G401.6 (cell line): ENCODE measurements around the gene RXRB.

Experiments
- FAIRE-seq: peaks from 2 replicates; lab custom pipeline; 2012; peaks lifted over from hg19 to GRCh38; lab: Jason Lieb, UNC

The RXRB gene

DNA sequence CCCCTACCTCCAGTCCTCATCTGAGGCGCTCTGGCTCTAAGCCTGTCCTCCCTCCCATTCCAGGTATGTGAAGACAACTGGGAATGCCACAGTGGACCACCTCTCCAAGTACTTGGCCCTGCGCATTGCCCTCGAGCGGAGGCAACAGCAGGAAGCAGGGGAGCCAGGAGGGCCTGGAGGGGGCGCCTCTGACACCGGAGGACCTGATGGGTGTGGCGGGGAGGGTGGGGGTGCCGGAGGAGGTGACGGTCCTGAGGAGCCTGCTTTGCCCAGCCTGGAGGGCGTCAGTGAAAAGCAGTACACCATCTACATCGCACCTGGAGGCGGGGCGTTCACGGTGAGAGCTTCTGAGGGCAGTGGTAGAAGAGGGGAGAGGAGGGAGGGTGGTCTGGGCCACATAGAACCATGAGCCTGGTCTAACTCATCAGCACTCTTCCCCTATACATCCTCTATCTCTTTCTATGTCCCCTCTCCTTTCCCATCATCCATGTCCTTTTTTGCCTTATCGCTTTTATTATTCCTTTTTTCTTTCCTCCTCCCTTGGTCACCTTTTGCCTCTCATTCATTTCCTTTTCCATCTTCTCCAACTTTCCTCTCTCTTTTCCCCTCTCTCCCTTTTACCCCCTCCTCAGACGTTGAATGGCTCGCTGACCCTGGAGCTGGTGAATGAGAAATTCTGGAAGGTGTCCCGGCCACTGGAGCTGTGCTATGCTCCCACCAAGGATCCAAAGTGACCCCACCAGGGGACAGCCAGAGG, 11.4 kb upstream of the RXRB start:
- no peak for FAIRE-seq

DNA sequence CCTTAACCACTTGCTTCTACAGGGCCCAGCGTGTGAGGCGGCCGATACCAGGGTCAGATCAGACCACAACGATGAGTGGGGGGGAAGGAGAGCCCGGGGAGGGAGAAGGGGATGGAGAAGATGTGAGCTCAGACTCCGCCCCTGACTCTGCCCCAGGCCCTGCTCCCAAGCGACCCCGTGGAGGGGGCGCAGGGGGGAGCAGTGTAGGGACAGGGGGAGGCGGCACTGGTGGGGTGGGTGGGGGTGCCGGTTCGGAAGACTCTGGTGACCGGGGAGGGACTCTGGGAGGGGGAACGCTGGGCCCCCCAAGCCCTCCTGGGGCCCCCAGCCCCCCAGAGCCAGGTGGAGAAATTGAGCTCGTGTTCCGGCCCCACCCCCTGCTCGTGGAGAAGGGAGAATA, 10.7 kb upstream of the RXRB start:
- no peak for FAIRE-seq

DNA sequence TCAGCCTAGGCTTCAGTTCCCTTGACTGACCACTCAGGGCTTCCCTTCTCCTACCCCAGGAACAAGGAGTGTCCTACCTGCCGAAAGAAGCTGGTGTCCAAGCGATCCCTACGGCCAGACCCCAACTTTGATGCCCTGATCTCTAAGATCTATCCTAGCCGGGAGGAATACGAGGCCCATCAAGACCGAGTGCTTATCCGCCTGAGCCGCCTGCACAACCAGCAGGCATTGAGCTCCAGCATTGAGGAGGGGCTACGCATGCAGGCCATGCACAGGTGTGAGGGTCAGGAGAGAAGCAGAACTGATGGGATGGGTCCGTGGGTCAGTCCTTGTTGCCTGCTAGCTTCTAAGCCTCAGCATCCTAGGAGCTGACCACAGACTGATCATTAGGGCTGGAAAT, 9.4 kb upstream of the RXRB start:
- no peak for FAIRE-seq

DNA sequence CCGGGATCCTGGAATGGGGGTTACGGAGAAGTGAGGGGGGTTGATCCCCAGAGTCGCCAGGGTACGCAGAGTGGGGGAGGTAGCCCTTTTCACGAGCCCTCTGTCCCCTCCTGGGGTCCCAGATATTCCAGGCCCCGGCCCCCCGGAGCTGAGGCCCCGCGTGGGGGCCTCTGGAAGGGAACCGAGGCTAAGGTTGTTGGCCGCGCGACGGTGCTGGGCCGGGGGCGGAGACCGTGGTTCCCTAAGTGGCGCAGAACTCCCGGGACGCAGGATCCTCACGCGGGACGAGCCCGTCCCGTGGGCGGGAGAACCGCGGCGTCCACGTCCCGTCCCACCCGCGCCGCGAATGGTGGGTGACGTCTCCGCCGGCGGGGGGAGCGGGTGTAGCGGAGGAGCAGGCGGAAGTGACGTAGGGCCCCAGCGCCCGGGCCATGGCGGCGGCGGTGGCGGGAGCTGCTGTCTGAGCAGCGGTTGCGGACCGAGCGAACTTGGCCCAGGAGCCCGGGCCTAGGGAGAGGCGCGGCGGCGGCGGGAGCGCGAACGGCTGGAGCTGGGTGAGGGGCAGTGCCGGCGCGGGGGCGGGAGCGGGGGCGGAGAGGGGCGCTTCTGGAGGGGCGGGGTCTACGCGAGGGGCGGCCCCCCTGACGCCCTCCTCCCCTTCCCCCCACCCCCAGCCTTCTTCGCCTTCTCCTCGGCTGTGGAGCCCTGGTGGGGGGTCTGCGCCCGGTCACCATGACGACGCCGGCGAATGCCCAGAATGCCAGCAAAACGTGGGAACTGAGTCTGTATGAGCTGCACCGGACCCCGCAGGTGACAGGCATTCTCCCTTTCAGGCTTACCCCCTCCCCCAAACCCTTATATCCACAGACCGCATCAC, 7.9 kb upstream of the RXRB start, which contains the start of gene RING1:
RING1 (plus strand) TSS at position 410 of the 877 bp plus-strand sequence; CDS start at position 733, 323 bp downstream.
- FAIRE-seq = no peak

DNA sequence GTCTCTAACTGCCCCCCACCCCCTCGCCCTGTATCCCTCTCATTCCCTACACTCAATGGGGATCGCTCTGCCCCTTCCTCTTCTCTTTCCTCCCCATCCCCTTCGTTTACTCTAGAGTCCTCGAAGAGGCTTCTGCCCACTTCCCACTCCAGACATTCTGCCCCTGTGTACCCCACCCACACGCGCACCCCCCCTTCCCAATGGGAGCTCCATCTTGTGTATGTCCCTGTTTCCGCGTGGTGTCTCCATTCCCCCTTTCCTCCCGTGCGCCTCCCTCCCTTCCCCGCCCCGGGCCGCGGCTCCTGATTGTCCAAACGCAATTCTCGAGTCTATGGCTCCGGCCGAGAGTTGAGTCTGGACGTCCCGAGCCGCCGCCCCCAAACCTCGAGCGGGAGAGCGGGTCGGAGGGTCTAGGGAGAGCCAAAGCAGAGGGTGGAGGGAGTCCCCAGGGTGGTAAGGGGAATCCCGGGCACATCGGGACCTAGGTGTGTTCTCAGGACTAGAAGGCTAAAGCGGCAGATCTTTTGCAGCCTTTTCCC, 7.2 kb upstream of the RXRB start:
- FAIRE-seq = no peak

DNA sequence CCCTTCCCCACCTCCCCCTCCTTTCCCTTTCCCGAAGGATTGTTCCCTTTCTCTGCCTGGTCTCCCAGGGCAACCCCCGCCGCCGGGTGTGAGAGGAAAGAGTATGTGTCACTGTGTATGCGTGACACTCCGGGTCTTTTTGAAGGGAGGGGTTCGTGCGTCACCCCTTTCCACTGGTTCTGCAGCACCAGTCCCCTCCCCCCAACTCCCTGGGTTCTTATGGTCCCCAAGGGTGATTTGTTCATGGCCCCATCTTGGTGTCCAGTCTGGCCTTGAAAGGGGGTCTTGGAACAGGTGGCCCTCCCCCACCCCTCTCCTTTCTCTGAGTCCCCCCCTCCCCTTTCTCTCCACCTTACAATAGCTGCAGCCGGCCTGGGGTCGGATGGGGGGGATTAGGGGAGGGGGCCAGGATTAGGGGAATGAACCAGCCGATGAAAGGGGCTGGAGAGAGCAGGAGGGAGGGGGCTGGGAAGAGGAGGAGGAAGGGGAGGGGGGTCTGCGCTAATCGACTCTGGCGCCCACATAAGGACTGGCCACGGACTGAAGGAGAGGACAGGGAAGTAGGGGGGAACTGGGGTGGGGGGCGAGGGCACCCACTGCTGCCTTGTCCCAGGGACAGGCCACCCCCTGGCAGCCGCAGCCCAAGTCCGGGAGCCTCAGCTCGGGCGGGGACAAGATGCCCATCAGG, 6.5 kb upstream of the RXRB start:
- FAIRE-seq = no peak

DNA sequence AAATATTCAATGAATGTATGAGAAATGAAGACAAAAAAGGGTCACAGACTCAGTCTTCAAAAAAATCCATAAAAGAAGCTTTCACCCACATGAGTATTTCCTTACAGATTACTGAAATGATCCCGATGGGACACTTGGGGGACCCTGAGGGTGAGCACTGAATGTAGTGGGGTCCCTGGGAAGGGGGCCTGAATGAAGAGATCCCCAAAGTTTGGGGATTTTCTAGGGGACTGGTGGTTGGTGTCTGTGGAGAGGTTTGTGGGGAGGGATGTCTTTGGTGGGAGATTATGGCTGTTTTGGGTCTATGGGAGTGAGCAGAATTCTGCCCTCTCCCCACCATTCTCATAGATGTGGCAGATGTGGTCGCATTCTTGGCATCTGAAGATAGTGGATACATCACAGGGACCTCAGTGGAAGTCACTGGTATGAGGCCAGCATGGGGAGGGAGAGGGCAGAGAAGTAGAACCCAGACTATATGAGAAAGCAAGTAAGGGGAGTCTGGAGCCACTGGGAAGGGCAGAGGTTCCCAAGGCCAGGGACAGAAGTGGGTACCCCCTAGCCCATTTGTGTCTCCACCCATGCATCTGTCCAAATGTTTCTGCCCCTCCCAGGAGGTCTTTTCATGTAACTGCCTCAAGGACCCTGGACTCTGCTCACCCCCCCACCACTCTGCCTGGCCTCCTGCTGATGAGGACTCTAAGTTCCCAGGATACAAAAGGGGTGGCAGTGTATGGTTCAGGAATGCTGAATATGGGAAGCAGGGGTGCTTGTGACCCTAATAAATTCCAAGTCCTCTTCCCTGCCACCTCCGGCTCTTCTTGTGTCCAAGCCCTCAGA, 5.8 kb upstream of the RXRB start:
- no peak for FAIRE-seq

DNA sequence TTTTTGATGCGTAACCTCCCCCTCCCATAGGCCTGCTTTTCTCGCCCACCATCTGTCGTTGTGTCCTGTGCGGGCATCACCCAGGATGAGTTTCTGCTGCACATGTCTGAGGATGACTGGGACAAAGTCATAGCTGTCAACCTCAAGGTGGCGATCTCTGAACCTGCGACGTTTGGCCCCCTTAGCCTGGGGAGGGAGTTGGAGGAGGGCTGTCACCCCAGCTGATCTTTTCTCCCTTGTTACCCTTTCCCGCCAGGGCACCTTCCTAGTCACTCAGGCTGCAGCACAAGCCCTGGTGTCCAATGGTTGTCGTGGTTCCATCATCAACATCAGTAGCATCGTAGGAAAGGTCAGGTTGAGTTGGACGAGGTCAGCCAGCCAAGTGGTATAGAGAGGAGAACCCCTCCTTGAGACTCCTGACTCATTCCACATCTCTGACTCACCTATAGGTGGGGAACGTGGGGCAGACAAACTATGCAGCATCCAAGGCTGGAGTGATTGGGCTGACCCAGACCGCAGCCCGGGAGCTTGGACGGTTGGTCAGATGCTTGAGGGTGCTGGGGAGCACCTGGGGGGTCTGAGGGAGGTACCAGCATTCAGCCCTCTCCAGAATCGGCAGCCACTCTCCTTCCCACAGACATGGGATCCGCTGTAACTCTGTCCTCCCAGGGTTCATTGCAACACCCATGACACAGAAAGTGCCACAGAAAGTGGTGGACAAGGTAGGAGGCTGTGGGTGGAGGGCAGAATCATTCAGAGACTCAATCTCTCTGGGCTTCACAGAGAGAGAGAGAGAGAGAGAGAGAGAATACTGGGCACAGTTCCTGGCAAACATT, 4.9 kb upstream of the RXRB start:
- FAIRE-seq = no peak

DNA sequence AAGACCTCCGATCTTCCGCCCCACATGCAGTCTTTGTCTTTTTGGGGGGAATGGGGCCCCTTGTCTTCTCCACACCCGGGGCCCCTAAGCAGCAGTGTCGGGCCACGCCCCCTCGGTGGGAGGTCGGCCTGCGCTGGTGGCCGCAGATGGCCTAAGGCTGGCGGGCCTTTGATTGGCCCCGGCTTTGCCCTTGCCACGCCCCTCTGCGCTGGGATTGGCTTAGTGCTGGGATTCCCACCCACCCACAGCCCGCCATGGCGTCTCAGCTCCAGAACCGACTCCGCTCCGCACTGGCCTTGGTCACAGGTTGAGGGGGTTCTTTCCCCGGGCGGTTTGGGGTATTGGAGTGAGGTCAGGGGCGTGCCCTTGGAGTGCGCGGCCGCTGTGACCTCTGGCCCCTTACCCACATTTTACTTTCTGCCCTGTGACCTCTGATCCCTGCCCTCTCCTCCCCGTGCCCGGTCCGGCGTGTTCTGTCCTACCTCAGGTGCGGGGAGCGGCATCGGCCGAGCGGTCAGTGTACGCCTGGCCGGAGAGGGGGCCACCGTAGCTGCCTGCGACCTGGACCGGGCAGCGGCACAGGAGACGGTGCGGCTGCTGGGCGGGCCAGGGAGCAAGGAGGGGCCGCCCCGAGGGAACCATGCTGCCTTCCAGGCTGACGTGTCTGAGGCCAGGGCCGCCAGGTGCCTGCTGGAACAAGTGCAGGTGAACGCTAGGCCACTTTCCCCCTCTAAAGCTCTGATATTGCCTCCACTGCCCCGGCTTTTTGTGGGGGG, 4.1 kb upstream of the RXRB start, which contains the start of gene HSD17B8:
HSD17B8 (plus strand) TSS at position 241 of the 776 bp plus-strand sequence; CDS start at position 255, 14 bp downstream.
- FAIRE-seq = no peak

DNA sequence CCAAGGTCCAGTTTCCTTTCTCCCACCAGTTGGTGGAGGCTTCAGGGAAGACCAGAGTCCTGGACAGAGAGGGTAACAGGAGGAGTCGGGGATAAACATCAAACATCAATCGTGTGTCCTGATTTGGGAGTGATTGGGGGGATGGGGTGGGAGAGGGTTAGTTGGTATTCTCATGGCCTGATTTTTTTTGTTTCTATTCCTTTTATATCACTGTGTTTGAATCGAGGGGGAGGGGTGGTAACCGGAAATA, 3.6 kb upstream of the RXRB start:
- no peak for FAIRE-seq

DNA sequence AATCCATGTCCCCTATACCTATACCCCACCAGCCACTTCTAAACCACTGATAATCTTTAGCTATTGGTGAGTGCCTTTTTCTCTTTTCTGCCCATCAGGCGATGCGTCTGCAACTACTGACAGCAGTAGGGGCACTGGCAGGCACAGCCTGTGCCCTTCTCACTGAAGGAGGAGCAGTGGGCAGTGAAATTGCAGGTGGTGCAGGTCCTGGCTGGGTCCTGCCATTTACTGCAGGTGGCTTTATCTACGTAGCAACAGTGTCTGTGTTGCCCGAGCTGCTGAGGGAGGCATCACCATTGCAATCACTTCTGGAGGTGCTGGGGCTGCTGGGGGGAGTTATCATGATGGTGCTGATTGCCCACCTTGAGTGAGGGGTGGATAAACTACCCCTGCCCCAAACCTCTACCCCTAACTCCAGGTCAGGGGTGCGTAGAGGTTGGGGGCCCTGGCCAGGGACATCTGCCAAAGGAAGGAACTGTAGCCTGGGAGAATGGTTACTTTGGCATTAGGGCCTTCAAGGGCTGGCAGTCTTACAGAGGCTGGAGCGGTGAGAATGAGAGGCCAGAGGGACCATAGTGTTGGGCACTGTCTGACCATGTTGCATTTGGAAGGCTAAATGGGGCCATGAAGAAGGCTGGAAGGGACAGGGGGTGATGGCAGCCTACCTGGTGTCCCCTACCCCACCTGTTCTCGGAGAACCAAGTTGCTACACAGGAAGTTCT, 3.1 kb upstream of the RXRB start:
- no peak for FAIRE-seq

DNA sequence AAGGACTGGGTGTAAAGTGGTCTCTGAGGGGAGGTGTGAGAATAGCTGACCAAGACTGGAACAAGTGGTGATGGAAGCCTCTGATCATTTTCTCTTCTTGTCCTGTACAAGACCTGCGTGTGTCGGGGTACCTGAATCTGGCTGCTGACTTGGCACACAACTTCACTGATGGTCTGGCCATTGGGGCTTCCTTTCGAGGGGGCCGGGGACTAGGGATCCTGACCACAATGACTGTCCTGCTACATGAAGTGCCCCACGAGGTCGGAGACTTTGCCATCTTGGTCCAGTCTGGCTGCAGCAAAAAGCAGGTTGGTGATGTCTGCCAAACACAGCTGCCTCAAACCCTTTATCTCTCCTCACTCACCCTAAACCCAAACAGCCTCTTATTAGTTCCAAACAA, 2.3 kb upstream of the RXRB start:
- no peak for FAIRE-seq

DNA sequence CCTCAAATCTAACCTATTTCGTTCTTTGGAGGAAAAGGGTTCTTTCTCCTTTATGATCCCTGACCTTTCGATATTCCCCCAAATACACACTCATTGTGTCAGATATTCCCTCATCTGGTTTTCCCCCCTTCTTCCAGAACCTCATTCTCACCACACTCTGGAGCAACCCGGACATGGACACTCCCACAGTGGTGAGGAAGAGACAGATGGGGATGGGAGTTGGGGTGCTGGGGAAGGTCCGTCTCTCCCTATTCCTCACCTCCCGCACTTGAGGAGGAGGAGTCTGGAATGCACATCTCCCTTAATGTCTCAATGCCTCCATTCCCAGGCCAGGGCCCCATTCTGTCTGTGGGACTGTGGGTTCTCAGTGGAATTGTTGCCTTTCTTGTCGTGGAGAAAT, 1.5 kb upstream of the RXRB start:
- FAIRE-seq = no peak

DNA sequence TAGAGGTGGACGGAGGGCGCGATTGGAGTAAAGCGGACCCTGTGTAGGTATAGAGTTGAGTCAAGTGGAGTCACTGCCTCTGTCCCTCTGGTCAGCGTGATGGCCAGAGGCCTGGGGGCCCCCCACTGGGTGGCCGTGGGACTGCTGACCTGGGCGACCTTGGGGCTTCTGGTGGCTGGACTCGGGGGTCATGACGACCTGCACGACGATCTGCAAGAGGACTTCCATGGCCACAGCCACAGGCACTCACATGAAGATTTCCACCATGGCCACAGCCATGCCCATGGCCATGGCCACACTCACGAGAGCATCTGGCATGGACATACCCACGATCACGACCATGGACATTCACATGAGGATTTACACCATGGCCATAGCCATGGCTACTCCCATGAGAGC, 681 bp upstream of the RXRB start:
- no peak for FAIRE-seq

DNA sequence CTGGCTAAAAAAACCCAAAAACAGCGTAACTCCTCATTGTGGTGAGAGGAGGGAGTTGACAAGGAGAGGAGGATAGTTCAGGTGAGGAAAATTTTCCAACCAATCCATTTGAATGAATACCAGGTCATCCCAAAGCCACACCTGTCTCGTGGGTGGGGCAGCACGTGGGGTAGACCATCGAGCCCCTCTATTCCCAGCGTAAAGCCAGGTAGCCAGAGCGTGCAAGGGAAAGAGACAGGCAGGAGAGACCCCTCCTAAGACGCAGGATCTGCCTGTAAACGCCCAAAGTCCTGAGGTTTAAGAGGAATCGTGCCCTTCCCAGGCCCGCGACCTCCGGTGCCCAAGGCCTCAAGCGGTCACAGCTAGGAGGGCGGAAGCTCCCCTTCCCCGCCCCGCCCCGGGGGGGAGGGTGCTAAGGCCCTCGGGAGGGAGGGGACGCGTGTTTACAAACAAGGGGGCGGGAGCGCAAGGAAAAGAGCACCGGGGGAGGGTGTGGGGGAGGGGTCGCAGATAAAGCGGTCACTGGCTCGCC, 712 bp downstream of the RXRB start:
- FAIRE-seq = no peak

DNA sequence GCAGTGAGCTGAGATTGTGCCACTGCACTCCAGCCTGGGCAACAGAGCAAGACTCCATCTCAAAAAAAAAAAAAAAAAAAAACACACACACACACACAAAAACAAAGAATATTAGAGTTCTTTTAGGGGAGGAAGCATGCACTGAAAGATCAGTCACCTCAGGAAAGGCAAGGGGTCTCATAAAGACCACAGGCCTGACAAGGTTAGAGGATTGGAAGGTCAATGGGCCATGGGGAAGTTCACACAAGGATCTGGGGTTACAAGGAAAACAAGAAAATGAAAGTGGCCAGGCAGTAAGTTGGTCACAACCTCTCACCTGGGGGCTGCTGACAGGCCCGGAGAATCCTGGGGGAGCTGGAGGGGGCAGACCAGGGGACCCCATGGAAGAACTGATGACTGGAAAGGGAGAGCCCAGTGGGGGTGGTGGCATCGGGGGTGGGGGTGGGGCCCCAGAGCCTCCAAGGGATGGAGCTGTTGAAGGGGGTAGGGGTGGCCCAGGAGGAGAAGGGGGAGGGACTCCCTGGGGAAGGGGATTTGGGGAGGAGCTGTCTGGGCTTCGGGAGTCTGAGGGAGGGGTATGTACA, 1.5 kb downstream of the RXRB start:
- no peak for FAIRE-seq

DNA sequence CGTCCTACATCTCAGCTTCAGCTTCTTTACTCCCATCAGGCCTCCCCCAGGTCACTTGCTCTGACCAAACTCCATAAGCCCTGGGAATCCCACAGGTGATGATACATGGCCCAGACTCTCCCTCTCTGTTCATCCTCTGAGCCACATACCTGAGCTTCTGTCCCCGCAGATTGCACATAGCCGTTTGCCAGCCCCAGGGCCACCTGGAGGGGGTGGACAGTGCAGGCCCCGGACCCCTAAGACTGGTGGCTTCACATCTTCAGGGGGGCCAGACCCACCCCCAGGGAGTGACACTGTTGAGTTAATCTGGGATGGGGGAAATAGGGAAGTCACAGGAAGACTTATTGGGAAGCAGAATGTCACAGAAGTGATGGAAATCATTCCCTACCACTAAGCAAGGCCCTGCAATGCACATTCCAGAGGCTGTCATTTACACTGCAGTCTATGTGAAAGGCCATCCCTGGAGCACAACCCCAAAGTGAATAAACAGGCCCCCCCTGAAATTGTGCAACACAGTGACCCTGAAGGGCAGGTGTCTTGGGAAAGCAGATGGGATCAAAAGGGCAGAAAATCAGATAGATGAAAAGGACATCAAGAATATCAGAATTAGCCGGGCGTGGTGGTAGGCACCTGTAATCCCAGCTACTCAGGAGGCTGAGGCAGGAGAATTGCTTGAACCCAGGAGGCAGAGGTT, 2.2 kb downstream of the RXRB start:
- no peak for FAIRE-seq

DNA sequence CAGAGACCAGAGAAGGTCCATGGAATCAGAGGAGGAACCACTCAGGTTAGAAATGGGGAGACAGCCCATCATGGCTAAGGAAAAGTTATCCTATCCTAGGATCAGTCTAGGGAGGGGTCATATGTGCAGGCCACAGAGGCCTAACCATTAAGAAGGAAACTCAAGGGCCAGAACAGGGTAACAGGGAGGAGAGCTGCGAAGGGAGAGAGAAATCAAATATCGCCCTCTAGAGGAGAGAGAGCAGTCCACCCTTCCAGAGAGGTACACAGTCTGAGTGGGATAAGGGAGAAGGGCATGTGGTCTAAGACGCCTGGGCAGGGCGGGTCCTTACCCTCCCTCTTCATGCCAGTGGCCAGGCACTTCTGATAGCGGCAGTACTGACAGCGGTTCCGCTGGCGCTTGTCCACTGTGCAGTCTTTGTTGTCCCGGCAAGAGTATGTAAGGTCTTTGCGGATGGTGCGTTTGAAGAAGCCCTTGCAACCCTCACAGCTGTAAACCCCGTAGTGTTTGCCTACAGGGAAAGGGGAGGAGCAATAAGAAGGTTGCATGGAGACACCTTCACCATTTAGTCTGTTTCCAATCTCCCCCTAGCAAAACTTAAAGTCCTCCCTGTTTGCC, 2.9 kb downstream of the RXRB start:
- peak; percentile 84 for FAIRE-seq
